Endometrium (tissue), 2 donors: ENCODE data around the gene PRSS27.
"Not testable (repeated sequence)": the region's sequence is repeated elsewhere in the genome, so short reads cannot be mapped to it uniquely, and the experiment has no call there.

Experiments
- FAIRE-seq: peaks from 2 replicates; lab custom pipeline; 2012; peaks lifted over from hg19 to GRCh38; lab: Jason Lieb, UNC
- donor health status: control.
- donor health status: control.

The PRSS27 gene

GRCh38 chr16:2724816-2725348 is 4.9 kb upstream of the PRSS27 start:
- FAIRE-seq = no peak

- no peak for FAIRE-seq
Observed at GRCh38 chr16:2724088-2724676, 4.2 kb upstream of the PRSS27 start.

- FAIRE-seq = not testable (repeated sequence)
Observed at GRCh38 chr16:2721634-2722173, 1.7 kb upstream of the PRSS27 start.

GRCh38 chr16:2720719-2721633 is 952 bp upstream of the PRSS27 start:
- no peak for FAIRE-seq

GRCh38 chr16:2719328-2720063 is 528 bp downstream of the PRSS27 start:
- FAIRE-seq = no peak

- FAIRE-seq = no peak
Observed at GRCh38 chr16:2717383-2718263, 2.4 kb downstream of the PRSS27 start.

- FAIRE-seq = no peak
Observed at GRCh38 chr16:2716948-2717347, 3.1 kb downstream of the PRSS27 start.

GRCh38 chr16:2715966-2716885 is 3.8 kb downstream of the PRSS27 start:
- FAIRE-seq = no peak

GRCh38 chr16:2715519-2715918 is 4.5 kb downstream of the PRSS27 start:
- FAIRE-seq = no peak

- FAIRE-seq = no peak
Observed at GRCh38 chr16:2715064-2715463, 5.0 kb downstream of the PRSS27 start.

- no peak for FAIRE-seq
Observed at GRCh38 chr16:2713985-2714774, 5.8 kb downstream of the PRSS27 start.

GRCh38 chr16:2713523-2713922 is 6.5 kb downstream of the PRSS27 start:
- no peak for FAIRE-seq

GRCh38 chr16:2712546-2712945 is 7.5 kb downstream of the PRSS27 start:
- no peak for FAIRE-seq

GRCh38 chr16:2712063-2712441 is 8.0 kb downstream of the PRSS27 start:
- FAIRE-seq = no peak

GRCh38 chr16:2711370-2712062 is 8.5 kb downstream of the PRSS27 start:
- no peak for FAIRE-seq

- no peak for FAIRE-seq
Observed at GRCh38 chr16:2710711-2711231, 9.3 kb downstream of the PRSS27 start.

GRCh38 chr16:2710021-2710710 is 9.9 kb downstream of the PRSS27 start:
- no peak for FAIRE-seq

GRCh38 chr16:2709588-2709984 is 10.4 kb downstream of the PRSS27 start:
- no peak for FAIRE-seq
